GM21528 (cell line): ENCODE measurements around the gene CRTC2.

Experiments used
- ATAC-seq: cut with Tn5 transposase; IDR thresholded peaks from one replicate; pipeline ENCODE4 v1.9.1; 2021; ENCODE audit warnings: mild to moderate bottlenecking, moderate library complexity; ENCODE audit not compliant: unreplicated experiment, low FRiP score

Gene CRTC2

GRCh38 chr1:153977250-153978240 is 19.1 kb upstream of the CRTC2 start, which contains the start of gene JTB:
Gene JTB (minus strand): TSS chr1:153977674. CDS start chr1:153977252, 422 bp downstream.
- ATAC-seq, result peak; percentile 60

DNA sequence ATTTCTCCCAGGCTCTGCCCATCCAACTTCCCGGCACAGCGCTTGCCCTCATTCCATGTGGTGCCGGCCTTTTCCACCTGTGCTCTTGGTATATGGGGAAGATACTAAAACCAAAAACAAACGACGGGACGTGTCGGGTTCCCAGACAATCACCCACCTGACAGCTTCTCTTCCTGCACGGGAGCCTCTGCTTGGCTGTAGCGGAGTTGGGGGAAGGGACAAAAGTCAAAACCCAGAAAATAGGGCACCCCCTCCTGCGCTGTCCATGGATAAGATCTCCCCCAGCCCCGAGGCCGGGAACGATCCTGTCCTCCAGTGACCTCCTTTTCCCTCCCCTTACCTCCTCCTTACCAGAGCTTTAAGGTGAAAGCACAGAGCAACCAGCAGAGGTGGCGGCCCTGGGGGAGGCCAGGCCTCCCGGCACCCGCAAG is 18.4 kb upstream of the CRTC2 start:
- ATAC-seq, result no peak

GRCh38 chr1:153973525-153973924 is 15.1 kb upstream of the CRTC2 start:
- no peak for ATAC-seq

GRCh38 chr1:153973071-153973470 is 14.7 kb upstream of the CRTC2 start:
- ATAC-seq, result no peak

DNA sequence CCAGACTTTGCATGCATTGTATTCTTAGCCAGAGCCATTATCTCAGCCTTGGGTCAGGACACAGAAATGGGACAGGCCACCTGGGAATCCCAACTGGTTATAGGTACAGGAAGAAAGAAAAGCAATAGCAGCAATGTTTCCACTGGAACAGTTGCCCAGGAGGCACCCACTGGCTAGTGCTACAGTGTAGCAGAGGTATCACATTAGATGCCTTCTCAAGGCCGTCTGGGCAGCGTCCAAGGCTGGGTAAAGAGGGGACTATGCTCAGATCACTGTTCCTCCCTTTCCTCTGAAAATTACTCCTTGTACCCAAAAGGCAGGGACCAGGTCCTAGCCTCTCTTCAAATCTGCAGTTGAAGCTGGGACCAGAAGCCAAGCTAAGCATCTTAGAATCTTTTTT is 11.9 kb upstream of the CRTC2 start:
- no peak for ATAC-seq

DNA sequence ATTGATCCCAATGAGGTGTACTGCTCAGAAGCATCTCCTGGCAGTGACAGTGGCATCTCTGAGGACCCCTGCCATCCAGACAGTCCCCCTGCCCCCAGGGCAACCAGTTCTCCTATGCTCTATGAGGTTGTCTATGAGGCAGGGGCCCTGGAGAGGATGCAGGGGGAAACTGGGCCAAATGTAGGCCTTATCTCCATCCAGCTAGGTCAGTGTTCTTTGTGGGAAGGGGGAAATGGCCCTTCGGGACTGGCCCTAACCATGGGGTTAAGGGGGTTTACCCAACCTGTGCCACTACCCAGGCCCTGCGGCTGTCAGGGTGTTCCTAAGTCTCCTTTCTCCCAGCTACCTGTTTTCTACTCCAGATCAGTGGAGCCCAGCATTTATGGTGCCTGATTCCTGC is 10.6 kb upstream of the CRTC2 start:
- no peak for ATAC-seq

GRCh38 chr1:153968408-153968807 is 10.0 kb upstream of the CRTC2 start:
- no peak for ATAC-seq

GRCh38 chr1:153968000-153968363 is 9.6 kb upstream of the CRTC2 start:
- ATAC-seq, result no peak

- peak; percentile 64 for ATAC-seq
Measured at GRCh38 chr1:153967107-153967999, 8.9 kb upstream of the CRTC2 start, which contains the start of gene CREB3L4. Gene CREB3L4 (plus strand): TSS chr1:153967902. CDS start chr1:153968526, 624 bp downstream.

GRCh38 chr1:153963850-153964331 is 5.5 kb upstream of the CRTC2 start:
- no peak for ATAC-seq

DNA sequence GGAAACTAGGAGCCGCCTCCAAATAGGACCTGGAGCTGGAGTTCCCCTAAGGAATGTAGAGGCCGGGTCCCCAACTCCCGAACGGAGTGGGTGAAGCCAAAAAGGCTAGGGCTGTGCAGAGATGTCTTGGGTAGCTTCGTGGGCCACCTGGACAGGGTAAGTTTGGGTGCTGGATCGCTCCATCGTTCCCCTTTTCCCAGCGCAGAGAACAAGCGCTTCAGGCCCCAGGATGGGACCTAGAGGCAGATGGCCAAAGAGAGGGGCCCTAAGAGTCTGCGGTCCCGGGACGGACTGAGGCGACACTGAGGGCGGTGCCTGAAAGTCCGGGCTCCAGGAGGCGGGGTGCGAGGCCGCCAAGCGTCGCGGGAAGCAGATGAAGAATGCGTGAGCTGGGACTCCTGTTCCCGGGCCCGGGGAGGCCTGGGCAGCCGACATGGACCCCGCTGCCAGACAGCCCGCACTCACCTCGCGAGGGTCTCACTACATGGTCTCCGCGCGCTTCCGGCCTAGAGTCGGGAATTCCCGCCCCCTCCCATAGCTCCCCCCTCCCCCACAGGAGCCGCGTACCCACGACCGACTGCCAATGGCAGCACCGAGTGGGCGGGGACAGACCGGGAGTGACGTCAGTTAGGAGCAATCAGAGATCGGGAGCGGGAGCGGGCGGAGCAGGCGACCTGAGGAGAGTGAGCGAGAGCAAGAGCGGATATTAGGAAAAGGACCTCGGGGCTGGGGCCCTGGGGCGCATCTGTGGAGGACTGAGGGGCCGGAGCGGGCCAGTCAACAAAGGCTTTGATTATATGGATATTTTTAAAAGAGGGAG is 4.8 kb upstream of the CRTC2 start, which contains the start of gene SLC39A1:
Gene SLC39A1 (minus strand): TSS at position 508 of the 820 bp plus-strand sequence. CDS start 822 bp downstream, outside the sequence.
- ATAC-seq, result peak; percentile 48

DNA sequence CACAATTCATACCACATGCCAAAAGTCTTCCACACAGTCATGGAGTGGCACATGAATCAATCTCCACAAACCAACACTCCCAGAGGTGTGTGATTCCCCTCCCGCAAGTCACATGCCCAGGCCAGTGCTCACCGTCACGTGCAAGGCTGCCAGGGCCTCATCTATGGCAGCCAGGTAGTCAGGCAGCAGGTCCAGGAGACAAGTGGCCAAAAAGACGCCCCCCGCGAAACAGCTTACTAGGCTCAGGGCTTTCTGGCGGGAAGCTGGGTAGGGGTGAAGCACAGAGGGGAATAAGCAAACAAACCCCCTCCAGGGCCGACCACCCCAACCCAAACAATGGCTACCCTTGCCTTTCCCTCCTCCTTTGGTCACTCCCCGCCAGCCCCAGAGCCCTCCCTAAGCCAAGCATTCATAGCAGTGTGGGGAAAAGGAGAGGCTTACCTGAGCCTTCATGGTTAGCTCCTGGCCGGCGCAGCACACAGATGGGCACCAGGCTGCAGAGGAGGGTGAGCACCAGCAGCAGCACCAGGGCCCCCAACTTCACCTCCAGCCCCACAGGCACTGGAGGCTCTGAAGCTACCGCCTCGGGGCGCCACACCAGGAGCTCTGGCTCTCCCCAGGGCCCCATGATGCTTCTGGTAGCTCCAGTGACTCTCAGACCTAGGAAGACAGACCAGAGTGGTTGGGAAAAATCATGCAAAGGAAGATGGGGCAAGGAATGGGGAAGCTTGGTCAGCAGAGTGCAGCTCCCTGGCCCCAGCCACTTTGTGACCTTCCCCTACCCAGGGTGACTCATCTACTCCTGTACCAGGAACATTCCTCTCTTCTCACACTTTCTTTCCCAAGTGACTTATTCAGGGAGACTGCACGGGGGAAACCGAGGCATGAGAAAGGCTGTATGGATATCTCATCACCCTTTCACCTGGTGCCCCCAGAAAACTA is 3.9 kb upstream of the CRTC2 start:
- no peak for ATAC-seq

DNA sequence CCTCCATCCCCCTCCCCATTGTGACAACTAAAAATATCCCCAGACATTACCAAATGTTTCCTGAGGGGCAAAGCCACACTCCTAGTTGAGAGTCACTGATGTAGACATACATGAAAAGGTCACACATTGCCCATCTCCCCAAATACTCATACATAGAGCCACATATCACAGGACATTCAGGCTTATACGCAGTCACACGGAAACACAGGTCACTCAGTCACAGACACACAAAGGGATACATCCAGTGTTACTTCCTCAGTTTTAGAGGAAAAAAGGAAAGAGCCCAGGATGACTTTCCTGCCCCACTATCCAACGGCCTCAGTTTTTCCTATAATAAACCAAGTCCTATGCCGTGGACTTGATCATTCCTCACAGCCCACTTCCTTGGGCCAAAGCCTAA is 3.0 kb upstream of the CRTC2 start:
- ATAC-seq, result no peak

DNA sequence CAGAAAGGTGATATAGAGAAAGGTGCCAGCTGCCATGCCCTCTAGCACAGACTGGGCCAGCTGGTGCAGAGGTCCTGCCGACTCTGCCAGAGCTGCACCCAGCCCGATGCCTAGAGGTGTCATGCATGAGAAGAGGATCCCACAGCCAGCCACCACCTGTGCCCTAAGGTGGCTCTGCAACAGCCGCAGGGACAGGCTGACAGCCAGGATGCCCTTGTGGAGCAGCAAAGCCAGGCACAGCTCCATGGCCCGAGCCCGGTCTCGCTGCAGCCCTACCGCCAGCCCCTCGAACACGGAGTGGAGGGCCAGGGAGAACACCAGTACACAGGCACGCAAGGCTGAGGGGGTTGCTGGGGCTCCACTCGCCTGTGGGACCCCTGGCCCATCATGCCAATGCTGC is 1.8 kb upstream of the CRTC2 start:
- no peak for ATAC-seq

GRCh38 chr1:153959454-153959853 is 1.0 kb upstream of the CRTC2 start:
- ATAC-seq, result no peak

- no peak for ATAC-seq
Measured at GRCh38 chr1:153958961-153959260, 499 bp upstream of the CRTC2 start.

DNA sequence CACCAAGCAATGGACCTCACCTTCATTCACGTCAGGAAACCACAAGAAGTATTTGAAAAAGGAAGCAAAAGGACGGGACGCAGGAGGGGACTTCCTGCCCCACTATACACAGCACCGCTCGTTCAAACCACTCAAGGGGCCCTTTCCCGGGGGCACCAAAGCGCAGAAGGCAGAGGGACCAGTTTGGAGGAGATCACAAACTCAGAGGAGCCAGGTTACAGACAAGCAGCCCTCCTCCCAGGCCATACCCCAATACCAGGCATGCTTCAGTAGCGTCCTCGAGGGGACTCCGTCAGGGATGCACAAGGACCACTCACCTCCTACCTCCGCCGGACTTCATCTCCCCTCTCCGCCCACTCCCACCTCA is 685 bp downstream of the CRTC2 start:
- ATAC-seq, result peak; percentile 15

- no peak for ATAC-seq
Measured at GRCh38 chr1:153956997-153957715, 1.3 kb downstream of the CRTC2 start.
